Measurements from ENCODE around the gene SHMT1.
"Not testable (repeated sequence)": the region's sequence is repeated elsewhere in the genome, so short reads cannot be mapped to it uniquely, and the experiment has no call there.

Gene SHMT1

GRCh38 chr17:18378205-18378505, 14.8 kb upstream of the SHMT1 start:
- DNase-seq (ENCODE audit: low spot score), result no peak

DNA sequence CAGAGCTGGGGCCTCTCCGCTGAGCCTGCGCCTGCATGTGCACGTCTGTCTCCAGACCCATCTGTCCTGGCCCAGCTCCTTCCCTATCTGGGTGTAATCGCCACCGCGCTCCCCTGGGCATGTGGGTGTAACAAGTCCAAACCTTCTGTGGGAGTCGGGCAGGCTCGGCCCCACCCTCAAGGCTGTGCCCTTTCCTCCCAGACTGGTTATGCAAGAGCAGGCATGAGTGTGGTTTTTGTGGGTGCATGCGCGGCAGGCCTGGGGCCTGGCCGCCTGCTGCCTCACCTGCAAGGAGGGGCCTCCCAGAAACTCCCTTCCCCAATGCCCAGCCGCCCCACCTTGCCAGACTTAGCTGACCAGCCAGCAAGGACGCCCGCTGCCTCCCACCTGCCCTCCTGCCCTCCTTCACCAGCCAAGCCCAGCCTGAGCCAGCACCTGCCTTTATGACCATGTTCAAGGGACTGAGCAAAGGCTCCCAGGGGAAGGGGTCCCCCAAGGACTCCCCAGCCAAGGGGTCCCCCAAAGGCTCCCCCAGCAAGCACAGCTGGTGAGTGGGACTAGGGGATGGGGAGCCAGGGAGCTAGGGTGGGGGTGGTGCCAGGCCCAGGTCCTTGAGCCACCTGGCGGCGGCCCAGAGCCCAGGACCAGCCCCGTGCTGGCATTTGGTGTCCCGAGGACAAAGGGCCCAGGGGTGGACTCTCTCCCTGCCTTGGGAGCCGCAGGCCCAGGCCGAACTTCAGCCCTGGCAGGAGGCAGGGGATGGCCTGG, 14.3 kb upstream of the SHMT1 start, which contains the start of gene EVPLL:
Gene EVPLL (plus strand): TSS at position 342 of the 768 bp plus-strand sequence. CDS start 3,160 bp downstream, outside the sequence.
- peak; percentile 20 for DNase-seq (ENCODE audit: low spot score)

DNA sequence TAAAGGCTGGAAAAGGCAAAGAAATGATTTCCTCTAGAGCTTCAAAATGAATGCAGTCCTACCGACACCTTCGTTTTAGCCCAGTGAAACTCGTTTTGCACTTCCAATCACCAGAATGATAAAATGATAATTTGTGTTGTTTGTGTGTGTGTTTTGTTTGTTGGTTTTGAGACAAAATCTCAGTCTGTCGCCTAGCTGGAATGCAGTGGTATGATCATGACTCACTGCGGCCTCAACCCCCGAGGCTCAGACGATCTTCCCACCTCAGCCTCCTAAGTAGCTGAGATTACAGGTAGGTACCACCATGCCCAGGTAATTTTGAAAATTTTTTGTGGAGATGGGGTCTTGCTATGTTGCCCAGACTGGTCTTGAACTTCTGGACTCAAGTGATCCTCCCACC, 10.9 kb upstream of the SHMT1 start:
- DNase-seq (ENCODE audit: low spot score), result no peak

DNA sequence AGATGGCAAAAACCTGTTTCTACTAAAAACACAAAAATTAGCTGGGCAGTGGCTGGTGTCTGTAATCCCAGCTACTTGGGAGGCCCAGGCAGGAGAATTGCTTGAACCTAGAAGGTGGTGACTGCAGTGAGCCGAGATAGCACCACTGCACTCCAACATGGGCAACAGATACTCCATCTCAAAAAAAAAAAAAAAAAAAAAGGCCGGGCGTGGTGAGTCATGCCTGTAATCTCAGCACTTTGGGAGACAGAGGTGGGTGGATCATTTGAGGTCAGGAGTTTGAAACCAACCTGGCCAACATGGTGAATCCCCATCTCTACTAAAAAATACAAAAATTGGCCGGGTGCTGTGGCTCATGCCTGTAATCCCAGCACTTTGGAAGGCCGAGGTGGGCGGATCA, 9.8 kb upstream of the SHMT1 start:
- DNase-seq (ENCODE audit: low spot score), result not testable (repeated sequence)

DNA sequence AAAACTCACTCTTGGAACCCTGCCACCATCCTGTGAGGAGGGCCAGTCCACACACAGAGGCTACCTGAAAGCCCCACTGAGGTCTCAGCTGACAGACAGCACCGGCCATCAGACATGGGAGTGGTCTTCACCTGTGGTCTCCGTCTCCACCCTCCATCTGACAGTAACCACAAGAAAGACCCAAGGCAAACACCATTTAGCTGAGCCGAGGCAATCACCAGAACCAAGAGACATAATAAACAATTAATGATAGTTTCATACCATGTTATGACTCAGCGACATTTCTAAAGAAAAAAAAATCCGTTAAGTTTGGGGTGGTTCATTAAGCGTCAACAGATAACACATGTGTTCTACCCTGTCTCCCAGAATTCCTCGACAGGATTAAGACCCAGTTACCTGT, 8.1 kb upstream of the SHMT1 start:
- DNase-seq (ENCODE audit: low spot score), result no peak

GRCh38 chr17:18370761-18371160, 7.4 kb upstream of the SHMT1 start:
- DNase-seq (ENCODE audit: low spot score), result no peak

DNA sequence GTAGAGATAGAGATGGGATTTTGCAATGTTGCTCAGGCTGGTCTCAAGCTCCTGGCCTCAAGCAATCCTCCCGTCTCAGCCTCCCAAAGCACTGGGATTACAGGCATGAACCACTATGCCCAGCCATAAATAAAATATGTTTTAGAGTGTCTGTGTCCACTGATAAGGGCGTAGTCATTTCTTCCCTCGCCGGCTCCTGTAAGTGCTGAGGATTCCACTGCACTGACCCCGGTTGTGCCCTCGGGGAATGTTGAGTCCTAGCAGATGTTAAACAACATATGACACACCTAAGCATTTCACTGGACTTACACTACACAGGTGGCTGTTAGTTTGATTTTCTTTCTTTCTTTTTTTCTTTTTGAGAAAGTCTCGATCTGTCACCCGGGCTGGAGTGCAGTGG, 5.6 kb upstream of the SHMT1 start:
- no peak for DNase-seq (ENCODE audit: low spot score)

DNA sequence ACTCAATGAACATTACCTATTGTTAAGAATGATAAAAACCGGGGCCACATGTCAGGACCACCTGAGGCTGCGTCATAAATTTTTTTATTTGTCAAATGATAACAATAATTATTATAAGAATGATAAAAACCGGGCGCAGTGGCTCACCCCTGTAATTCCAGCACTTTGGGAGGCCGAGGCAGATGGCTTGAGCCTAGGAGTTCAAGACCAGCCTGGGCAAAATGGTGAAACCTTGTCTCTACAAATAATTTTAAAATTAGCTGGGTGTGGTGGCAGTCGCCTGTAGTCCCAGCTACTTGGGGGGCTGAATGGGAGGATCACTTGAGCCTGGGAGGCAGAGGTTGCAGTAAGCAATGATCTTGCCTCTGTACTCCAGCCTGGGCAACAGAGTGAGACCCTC, 816 bp upstream of the SHMT1 start:
- DNase-seq (ENCODE audit: low spot score), result no peak

- DNase-seq (ENCODE audit: low spot score), result peak; percentile 20
Observed at GRCh38 chr17:18362698-18363100, 651 bp downstream of the SHMT1 start.

GRCh38 chr17:18361837-18362697, 1.3 kb downstream of the SHMT1 start:
- DNase-seq (ENCODE audit: low spot score), result no peak

GRCh38 chr17:18360518-18360917, 2.8 kb downstream of the SHMT1 start:
- no peak for DNase-seq (ENCODE audit: low spot score)

DNA sequence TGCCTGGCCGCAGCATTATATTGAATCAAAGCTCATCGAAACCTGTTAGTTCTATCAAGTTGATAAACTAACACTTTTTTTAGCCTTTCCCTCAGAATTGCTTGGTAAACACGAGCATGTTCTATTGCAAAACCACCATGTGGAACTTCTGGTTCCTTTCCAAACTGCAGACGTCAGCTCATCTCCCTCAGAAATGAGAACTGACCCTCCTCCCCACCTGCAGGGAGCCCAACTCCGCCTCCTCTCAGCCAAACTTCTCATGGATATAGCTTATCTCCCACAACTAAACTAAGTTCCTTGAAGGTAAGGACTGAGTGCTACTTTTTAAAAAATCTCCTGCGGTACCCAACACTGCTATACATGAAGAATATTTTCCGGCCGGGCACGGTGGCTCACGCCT, 6.7 kb downstream of the SHMT1 start:
- DNase-seq (ENCODE audit: low spot score), result peak; percentile 30

DNA sequence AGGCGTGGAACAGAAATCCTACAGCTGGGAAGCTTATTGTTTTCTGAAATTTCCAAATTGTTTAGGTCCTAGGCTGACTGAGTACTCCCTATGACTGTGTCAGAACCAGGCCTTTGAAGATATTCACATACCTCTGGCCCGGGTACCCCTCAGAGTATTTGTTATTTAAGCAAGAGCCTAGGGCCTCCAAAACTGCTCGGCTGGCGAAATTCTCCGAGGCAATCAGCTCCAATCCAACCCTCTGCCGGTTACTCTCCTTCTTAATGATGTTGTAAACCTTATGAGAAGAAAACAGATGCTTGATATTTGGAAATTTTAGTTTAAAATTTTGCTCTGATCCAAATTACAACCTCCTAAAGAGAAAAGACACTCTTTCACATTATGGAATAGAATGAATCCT, 9.8 kb downstream of the SHMT1 start:
- DNase-seq (ENCODE audit: low spot score), result no peak

GRCh38 chr17:18344021-18344420, 19.3 kb downstream of the SHMT1 start:
- no peak for DNase-seq (ENCODE audit: low spot score)

- no peak for DNase-seq (ENCODE audit: low spot score)
Observed at GRCh38 chr17:18339933-18340332, 23.4 kb downstream of the SHMT1 start.

DNA sequence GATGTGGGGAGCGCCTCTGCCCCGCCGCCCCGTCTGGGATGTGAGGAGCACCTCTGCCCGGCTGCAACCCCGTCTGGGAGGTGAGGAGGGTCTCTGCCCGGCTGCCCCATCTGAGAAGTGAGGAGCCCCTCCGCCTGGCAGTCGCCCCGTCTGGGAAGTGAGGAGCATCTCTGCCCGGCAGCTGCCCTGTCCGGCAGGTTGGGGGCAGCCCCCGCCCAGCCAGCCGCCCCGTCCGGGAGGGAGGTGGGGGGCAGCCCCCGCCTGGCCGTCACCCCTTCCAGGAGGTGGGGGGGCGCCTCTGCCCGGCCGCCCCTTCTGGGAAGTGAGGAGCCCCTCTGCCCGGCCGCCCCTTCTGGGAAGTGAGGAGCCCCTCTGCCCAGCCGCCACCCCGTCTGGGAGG, 25.2 kb downstream of the SHMT1 start:
- not testable (repeated sequence) for DNase-seq (ENCODE audit: low spot score)

GRCh38 chr17:18332909-18333489, 30.4 kb downstream of the SHMT1 start:
- peak; percentile 32 for DNase-seq (ENCODE audit: low spot score)

- DNase-seq (ENCODE audit: low spot score), result no peak
Observed at GRCh38 chr17:18331879-18332278, 31.5 kb downstream of the SHMT1 start.

GRCh38 chr17:18328643-18329204, 34.6 kb downstream of the SHMT1 start:
- no peak for DNase-seq (ENCODE audit: low spot score)

DNA sequence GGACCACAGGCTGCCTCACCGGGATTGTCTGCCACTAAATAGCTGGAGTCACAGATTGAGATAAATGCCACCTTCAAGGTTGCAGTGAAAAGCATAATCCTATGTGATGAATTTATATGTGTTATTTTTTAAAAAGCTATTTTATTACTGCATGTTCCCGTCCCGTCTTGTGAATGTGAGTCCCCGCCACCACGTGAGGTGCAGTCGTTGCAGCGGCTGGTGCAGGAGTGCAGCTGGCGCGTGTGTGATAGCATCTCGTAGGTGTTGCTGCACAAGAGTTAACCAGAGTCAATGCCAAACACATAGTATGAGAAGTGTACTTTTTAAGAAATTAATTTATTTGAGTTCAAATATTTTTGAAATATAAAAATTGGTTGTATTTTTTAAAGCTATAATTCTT, 35.8 kb downstream of the SHMT1 start:
- DNase-seq (ENCODE audit: low spot score), result no peak

DNA sequence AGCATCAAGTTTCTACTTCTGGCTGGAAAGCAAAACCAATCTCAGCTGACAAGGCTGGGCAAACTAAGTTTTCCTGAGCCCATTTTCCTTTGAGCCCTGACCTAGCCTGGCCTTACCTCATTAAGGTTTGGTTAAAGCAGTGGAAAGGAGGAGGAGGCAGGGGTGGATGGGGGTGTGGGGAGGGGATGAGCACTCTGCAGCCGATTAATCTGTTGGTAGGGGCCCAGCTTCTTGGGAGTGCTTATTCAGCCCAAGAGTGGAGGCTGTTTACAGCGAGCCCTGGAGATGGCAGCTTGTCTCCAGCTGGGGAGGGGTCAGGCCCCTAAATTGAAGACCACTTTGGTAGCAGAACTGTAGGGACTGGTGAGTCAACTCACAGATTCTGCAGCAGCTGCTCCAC, 36.3 kb downstream of the SHMT1 start:
- DNase-seq (ENCODE audit: low spot score), result no peak

DNA sequence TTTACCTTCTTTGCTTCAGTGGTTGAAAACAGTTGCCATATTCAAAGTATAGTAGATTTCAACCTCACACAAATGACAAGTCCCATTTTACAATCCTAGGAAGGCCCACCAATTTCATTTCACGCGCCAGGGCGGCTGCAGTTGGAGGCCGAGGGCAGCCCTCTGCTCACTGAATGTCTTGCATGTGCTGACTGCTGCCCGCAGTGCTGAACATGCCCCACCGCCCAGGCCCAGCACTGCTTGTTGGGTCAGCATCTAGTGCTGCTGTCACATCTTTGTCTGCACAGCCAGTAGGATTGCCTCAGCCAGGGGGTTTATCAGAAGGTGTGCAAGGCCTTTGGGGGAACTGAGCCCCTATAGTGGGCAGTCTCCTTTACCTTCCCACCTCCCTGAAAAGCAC, 36.8 kb downstream of the SHMT1 start:
- DNase-seq (ENCODE audit: low spot score), result no peak

GRCh38 chr17:18326039-18326438, 37.3 kb downstream of the SHMT1 start:
- DNase-seq (ENCODE audit: low spot score), result no peak
